ENCODE data around the gene AFAP1.
A peak's percentile ranks its signal among the peaks of the same experiment; 100 is the strongest.

Gene AFAP1

DNA sequence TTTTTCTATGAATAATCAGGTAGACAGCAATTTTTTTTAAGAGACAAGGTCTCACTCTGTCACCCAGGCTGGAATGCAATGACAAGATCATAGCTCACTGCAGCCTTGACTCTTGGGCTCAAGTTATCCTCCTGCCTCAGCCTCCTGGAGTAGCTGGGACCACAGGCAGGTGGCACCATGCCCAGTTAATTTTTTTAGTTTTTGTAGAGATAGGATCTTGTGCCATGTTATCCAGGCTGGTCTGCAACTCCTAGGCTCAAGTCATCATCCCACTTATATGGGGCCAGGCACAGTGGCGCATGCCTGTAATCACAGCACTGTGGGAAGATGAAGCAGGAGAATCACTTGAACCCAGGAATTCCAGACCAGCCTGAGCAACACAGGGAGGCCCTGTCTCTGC, 26.8 kb downstream of the AFAP1 start:
- DNase-seq, result no peak

DNA sequence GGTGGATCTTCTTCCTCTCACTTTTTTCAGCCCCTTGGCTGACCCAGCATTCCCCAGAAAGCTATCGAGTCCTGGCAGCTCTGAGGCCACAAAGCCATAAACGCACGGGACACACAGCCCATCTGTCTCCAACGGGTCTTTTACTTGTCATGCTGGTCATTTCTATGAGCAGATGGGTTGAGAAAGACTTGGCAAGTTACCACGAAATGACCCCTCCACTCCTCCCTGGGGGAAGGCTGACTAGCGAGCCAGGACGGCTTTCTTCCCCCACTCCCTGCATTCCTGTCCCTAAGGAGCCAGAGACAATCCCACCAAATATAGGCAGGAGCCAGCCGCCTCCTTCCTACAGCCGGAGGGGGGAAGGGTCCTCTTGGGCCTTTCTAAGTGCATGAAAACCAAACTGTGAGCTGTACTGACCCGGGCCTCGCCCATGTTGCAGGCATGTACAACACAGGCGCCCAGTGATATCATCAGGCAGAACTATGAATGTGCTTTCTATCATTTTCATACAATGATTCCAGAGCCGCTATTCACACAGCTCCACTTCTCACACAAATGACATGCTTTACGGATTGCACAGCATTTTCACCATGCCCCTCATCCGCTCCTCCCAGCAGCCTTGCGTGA, 28.6 kb downstream of the AFAP1 start:
- DNase-seq, result no peak

DNA sequence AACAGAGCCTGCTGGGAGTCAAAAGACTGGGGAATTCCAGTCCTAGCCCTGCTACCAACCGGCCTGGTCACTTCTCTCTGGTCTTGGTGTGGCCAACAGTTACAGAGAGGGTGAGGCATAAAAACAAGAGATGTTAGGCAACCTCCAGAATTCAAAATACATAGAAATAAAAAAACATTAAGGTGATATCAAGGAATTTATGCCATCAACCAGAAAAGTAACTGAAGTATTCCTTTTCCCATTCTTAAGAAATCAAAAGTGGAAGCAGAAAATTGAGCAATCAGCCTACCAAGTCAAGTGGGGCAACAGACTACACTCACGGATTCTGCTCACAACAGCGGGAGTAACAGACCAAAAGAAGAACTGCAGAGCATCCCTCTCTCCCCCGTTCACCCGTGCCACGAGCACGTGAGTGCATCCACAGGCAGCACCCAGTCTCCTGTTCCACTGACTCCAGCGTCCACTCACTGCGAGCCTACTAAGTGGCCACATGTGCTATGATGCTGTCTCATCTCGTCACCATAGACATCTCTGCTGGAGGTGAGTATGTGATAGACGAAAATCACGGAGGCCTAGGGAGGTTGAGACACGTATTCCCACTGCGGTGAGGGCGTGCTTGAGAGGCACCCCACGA, 29.3 kb downstream of the AFAP1 start:
- DNase-seq, result peak; percentile 23

DNA sequence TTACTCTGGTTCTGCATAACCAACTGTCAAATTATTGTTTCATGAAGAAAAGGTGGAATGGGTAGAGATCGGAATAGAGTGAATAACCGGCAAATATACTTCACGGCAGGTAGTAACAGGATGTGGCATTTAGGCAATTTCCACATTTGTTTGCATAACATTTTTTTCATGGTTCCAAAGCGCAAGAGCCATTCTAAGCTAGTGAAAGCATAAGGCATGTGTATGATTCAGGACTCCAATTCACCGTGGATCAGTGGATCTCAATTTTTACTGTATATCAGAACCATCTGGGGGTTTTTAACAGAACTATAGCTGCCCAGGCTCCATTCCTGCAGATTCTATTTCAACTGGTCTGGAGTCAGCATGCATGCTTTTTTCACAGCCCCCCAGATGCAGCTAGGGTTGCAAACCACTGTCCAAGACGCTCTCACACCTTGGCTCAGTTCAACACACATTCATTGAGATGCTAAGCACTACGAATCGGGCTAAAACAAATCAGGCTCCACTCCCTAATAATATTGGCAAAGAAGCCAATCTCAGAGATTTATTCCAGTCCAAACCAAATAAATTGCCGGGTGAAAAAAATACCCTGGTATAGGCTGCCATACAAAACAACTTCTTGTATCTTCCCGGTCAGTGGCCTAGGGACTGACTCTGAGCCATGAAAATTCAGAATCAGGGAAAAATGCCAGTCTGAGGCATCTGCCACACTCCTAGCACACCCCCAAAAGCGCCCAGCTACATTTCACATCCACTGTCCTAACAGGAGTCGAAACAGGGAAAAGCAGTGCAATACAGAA, 30.0 kb downstream of the AFAP1 start:
- no peak for DNase-seq

DNA sequence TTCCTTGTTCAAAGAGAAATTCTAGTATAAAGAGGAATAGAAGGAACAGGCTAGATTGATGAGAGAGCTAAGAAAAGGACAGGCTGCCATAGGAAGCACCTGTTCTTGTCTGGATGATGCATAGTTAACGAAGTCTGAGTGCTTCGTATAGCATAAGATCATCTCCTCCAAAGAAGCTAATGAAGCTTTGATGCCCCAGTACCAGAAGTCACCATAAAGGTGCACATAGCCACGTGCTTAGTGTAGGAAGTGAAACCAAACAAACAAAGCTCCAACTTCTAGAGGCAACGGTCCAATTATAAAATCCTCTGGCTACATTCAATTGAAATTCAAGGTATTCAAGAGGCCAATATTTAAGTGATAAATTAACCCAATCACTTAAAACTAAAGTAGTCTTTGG, 31.0 kb downstream of the AFAP1 start:
- no peak for DNase-seq

DNA sequence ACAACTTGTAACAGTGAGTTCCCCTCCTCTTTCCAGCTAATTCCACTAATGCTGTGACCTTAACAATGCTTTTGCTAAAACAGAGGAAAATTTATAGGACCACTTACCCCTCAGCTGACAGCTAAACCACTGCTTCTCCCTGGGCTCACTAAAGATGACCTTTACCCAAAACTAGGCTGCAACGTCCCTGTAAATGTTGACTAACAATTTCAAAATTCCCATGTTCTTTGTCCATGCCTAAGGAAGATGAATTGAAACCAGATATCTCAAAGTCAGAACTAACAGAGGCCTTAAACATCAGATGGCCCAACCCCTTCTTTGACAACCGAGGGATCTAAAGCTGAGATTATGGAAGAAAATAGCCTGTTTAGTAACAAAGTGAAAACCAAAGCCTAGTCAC, 32.5 kb downstream of the AFAP1 start:
- no peak for DNase-seq

DNA sequence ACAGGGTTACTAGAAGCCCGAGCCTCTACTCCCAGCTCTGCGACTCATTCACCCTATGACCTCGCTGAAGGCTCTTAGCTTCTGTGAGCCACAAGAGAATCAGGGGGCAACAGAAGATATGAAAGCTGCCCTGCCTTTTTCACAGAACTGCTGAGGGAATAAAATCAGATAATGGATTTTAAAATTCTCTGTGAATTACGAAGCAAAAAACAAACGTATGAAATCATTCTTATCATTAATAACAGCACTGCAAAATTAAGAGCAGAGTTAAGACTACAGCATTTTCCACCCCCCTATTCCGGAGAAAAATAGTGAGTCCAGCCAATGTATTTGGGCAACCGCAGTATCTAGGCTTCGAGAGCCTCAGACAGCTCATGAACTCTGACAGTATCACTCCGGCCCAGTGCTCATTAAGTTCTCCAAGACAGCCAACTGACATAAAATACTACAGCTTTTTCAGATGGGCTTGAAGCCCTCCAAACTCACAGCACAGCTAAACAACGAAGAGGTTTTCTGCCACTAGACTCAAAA, 33.4 kb downstream of the AFAP1 start:
- no peak for DNase-seq

DNA sequence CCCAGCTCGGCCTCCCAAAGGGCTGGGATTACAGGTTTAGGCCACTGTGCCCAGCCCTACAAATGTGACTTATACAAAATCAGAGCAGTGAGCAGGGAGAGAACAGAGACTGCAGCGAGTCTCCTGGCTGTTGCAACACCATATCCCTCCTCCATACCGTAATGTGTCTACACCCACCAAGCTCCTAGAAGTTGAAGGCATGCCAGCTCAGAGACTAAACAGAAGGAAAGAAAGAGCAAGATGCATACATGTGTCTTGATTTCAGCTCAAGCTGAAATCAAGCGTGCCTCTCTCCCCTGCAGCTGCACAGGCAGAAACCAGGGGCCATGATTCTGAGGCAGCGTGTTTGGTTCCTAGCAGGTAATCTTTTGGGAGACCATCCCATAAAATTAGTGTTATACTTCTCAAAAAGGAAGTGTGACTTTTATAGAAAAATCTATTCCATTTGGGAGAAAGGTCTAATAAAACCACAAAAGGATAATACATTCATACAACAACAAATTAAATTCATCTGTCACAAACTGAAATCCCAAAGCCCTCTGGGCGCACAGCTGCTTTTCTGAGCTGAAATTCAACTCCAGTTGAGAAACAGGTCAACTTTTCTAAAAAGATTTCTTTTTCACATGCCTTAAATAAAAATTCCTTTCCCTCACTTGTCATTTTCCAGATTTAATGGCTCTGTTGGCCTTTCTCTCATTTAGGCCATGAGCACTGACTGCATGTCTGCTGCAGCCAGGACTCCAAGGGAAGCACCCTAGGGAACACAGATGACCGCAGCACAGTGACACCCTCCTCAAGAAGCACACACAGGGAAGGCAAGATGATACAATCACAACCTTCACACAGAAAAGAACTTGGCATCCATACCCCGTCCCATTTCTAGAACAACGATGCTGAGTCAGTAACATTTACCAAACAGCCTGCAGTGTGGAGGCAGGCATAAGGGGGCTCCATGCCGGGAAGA, 34.4 kb downstream of the AFAP1 start:
- DNase-seq, result no peak

DNA sequence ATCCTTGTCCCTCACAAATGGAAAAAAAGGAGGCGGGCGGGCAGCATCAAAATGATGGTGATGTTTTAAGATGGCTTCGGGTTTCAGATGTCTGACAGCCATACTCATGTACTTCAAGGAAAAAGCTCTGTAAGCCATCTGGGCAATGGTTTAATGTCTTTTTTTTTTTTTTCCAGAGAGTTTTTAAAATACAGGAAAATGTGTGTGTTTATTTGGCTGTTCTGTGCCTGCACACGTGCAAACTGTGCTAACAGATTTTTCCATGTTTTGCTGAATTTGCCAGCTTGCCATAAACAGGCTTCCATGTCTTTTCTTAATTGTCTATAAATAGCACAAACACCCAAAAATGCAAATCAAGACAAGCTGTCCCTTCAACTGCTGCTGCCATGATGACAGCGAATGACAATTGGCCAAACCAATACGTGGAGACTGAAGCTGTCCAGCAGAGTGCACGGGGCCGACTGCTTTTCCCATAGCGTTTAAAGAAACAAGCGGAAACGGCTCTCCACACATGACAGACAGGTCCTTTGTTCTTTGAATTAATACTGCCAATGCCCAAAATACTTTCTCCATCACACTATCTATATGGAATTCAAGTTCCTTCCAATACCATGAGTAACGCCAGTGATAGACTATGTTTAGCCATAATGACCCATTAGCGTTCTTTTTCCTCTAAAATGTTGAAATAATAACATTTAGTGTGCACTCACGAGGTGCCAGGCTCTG, 35.7 kb downstream of the AFAP1 start:
- DNase-seq, result no peak

DNA sequence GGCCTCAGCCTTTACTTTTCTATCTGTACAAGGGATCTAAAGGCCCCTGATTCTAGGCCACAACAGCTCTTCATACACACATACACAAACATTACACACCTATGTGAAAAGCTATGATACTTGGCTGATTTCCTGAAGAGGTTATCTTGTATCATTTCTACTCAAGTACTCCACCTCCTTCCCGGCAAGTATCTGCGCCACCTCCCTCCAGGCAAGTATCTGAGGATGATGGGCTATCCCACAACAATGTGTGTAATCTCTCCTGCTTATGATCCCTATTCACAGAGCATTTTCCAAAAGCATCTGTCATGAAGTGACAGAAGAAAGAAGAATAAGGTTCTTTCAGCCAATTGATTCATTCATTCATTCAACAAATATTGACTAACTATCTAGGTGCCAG, 36.8 kb downstream of the AFAP1 start:
- DNase-seq, result no peak

DNA sequence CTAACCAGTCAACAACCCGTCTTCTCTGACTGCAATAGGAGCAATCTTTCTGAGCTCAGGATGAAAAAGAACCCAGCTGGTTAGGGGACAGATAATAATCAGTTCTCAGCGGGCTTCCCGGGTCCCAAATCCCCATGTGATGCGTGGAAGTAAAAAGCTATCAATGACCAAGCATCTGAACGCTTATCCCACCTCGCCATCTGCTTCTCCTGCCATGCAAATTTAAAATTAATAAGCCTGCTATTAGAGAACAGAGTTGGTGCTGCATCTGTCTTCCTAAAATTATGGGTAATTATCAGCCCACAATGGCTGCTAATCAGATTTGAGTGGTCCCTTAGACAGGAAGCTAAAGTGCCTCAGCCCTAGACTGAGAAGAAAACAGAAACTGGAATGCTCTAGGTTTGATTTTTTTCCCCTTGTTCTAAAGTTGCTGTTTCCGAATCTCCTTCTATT, 37.5 kb downstream of the AFAP1 start:
- DNase-seq, result no peak

DNA sequence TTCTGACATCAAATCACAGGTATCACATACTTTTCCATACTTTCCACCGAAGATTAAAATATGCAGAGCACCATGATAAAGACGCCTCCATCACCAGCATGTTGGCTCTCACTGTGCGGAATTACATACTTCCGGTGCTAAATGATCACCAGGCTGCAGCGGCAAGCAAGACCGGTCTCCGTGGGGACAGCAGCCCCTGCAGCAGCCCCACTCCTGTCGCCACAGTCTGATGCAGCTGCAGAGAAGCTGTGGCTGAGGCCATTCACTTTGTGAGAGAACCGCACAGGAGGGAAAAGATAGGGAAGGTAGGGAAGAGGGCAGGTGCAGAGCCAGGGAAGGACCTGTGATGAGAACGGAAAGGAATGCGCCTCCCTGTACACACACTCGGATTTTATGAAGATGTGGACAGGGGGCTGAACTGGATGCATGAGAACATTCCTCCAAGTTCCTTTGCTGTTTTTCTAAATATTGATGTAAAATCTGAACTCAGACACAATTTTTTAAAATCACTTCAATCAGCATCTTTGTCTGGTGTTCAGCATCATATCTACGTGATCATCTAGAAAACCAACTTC, 38.3 kb downstream of the AFAP1 start:
- no peak for DNase-seq

DNA sequence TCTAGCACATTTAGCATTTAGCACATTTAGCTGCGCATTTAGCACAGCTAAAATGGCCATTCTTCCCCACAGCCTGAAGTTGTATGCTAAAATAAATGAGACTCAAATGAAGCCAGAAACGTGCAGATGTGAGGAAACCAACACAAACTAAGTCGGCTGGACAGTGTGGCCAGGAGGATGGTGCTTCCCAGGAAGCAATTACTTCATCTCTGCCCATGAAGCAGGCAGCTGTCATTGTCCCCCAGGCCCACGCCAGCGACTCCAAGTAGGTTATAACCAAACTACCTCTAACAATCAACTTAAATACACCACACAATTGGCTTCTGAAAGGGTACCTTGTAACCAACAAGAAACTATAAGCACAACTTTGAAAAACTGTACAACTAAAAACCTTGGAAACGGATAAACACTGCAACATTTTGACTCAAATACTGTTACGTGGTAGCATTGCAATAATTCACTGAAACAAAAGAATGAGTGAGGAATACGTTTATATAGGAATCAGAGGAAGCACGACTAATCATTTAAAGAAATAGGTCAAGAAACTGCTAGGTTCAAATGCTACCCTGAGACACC, 39.2 kb downstream of the AFAP1 start:
- no peak for DNase-seq

DNA sequence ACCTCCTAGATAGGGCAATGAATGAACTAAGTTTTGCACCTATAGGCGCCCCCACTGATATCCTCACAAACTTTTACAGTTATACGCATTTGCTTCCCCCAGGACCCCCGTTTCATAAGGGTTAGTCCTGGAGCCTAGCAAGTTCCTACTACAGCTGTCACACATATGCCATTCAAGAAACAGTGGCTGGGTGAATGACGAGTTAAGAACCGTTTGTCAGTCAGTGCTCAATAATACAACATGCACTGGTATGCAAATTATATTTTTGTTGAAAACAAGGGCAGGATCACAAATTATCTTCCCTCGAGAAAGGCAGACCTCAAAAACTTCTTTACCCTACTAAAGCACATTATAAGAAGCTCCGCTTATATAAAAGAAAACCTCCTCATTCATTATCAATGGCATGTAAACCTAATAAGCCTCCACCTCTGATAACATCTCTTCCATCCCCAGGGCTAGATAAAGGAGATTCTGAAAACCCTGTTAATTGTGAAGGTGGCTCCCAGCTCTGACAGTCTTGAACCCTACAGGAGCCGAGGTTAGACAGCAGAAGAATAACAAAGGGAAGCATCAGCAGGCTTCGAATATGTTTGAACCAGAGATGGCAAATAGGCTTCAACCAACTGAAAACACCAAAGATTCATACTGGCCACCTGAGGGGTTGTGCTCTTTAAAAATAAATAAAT, 40.3 kb downstream of the AFAP1 start:
- DNase-seq, result no peak

DNA sequence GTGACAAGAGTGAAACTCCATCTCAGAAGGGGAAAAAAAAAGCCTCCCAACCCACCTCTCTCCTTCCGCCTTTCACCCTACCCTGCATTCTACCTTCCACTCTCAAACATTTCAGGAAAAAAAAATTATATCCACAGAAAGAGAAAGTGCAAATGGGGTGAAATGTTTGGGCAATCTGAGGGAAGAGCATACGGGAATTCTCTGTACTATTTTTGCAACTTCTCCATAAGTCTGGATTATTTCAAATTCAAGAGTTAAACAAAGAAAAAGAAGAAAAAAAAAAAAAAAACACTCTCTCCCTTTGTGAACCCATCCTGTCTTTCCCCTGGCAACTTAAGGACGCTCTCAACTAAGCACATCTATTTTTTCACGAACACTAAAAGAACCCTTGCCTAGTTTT, 41.3 kb downstream of the AFAP1 start:
- no peak for DNase-seq

DNA sequence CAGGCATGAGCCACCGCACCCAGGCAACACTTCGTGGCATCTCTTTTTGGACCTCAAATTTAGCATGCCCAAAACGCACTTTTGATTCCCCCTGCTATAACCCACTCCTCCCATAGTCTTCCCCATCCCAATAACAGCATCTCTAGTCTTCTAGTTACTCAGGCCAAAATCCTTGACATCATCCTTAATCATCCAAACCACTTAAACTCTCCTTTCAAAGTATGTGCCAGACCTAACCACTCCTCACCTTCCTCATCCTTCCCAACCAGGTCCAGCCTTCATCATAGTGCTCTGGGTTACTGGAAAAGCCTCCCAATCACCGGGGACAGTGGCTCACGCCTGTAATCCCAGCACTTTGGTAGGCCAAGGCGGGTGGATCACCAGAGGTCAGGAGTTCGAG, 41.9 kb downstream of the AFAP1 start:
- DNase-seq, result no peak

DNA sequence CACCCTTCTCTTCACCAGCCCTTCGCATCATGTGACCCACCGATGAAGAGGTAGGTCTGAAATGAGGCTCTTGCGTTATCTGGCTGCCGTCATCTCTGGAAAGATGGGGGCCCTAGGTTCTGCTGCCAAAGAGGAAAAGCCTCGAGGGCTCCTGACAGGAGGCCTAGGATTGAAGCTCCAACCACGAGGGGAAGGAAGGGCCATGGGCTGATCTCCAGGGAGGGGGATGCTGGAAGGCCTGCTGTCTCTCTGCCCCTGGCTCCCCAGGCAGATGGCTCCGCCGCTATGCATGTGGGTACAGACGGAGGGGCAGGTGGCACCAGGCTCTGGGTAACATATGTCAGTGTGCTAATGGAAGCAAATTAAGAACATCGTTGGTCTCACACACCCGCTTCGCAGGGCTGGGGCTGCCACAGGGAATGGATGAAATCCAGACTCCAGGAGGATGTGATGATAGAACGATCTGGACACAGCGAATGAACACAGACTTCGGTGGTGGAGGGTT, 44.9 kb downstream of the AFAP1 start:
- DNase-seq, result no peak

DNA sequence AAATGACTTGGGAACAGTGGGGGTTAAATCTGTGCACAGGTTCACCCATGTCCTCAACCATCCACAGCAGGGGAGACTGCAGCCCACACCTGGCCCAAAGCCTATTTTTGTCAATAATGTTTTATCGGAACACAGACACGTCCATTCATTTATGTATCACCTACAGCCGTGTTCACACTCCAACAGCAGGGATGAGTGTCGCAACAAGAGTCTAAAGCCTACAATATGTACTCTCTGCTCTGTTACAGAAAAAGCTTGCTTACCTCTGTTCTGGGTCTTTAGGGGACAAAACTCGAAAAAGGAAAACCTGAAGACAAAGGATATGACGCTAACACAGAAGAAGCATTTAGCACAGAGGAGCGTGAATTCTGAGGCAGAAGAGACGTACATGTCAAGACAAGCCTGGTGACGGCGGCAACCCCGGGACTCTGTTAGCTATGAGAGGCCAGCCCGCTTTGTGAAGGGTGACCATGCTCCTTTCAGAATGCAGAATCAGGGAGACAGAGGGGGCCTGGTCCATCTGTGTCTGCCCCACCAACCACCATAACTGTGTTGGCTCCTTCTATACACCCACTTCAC, 45.5 kb downstream of the AFAP1 start:
- no peak for DNase-seq

DNA sequence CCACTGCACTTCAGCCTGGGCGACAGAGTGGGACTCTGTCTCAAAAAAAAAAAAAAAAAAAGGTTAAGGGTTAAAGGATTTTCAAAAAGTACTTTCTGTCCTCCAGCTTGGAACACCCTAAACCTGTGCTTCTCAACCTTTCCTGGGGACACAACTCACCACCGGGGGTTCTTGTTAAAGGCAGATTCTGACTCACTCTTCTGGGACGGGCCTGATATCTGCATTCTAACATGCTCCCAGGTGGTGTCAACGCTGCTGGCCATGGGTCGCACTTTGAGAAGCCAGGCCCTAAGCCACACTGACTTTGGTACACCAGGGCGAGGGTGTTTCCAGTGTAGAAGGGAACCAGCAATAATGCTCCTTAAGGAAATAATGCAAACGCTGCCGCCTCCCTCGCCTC, 46.1 kb downstream of the AFAP1 start:
- no peak for DNase-seq
